Smooth muscle cell (in vitro differentiated cells): ENCODE results near the gene SLC36A1. TPM values are rescaled to one million over a fixed set of nuclear protein-coding genes. Genes with fewer than 3 reads are reported as not detected.

Experiments
- DNase-seq: peaks from one replicate; lab custom pipeline; 2025; ENCODE audit not compliant: unreplicated experiment; lab: John Stamatoyannopoulos, UW
- H2AFZ ChIP-seq: fragments of 200-600 bp; sonication (generic); 2 replicates; pipeline ENCODE4 v1.6.0; 2016; ENCODE audit warnings: antibody characterized with exemption, low read depth, mild to moderate bottlenecking
- H3F3A ChIP-seq: fragments of 200-600 bp; sonication (generic); 2 replicates; pipeline ENCODE4 v1.6.0; 2017; ENCODE audit warnings: antibody characterized with exemption, low read depth
- H3K27ac ChIP-seq: fragments of 200-600 bp; sonication (generic); 2 replicates; pipeline ENCODE4 v1.5.1; 2016; ENCODE audit warnings: low read depth, mild to moderate bottlenecking
- H3K27me3 ChIP-seq: fragments of 200-600 bp; sonication (generic); 2 replicates; pipeline ENCODE4 v1.6.1; 2016; ENCODE audit warnings: low read depth, mild to moderate bottlenecking
- H3K36me3 ChIP-seq: fragments of 200-600 bp; sonication (generic); 2 replicates; pipeline ENCODE4 v1.5.1; 2016; ENCODE audit warnings: low read depth
- H3K4me1 ChIP-seq: fragments of 200-600 bp; sonication (generic); 2 replicates; pipeline ENCODE4 v1.5.1; 2016; ENCODE audit warnings: low read depth
- H3K4me2 ChIP-seq: fragments of 200-600 bp; sonication (generic); 2 replicates; pipeline ENCODE4 v1.6.0; 2016; ENCODE audit warnings: mild to moderate bottlenecking
- H3K4me3 ChIP-seq: fragments of 200-600 bp; sonication (generic); 2 replicates; pipeline ENCODE4 v1.5.1; 2016; ENCODE audit warnings: mild to moderate bottlenecking
- H3K79me2 ChIP-seq: fragments of 200-600 bp; sonication (generic); 2 replicates; pipeline ENCODE4 v1.6.0; 2016; ENCODE audit warnings: low read depth, mild to moderate bottlenecking
- H3K9ac ChIP-seq: fragments of 200-600 bp; sonication (generic); 2 replicates; pipeline ENCODE4 v1.6.0; 2016; ENCODE audit warnings: low read depth
- H3K9me3 ChIP-seq: fragments of 200-600 bp; sonication (generic); replicated peaks from 2 replicates; pipeline ENCODE4 v1.5.1; 2016; ENCODE audit warnings: low read depth
- H4K20me1 ChIP-seq: fragments of 200-600 bp; sonication (generic); 2 replicates; pipeline ENCODE4 v1.6.0; 2016; ENCODE audit warnings: low read depth
- WGBS: methylation state at CpG from one replicate; pipeline ENCODE4 v1.1.7; 2016; ENCODE audit warnings: low lambda C conversion rate; 5-methylcytosine and 5-hydroxymethylcytosine counted together
- polyA plus RNA-seq: library from polyadenylated mRNA; unstranded; fragments of >200 nt; fragmentation: Nextera tagmentation; extraction: Ambion mirVana; gene quantifications from 2 replicates; pipeline ENCODE4 v1.2.1, GENCODE V29; 2016
- total RNA-seq: library from RNA; depleted of rRNA; stranded (reverse); fragments of >200 nt; gene quantifications from 2 replicates; pipeline ENCODE4 v1.2.3, GENCODE V29; 2014
- TF ChIP-seq, protein P1 (sequence below): fragments of 200-600 bp; sonication (generic); IDR thresholded peaks from 2 replicates; pipeline ENCODE4 v1.5.1; 2017; ENCODE audit warnings: borderline replicate concordance, mild to moderate bottlenecking, antibody characterized with exemption; ENCODE audit not compliant: insufficient read depth, poor library complexity, severe bottlenecking

Gene SLC36A1
- total RNA-seq (8.8 and 15.1 TPM in 2 replicates), polyA plus RNA-seq (6.9 and 8.3 TPM in 2 replicates)

GRCh38 chr5:151447174-151448037 is at the start of gene SLC36A1:
TSS of gene SLC36A1 (plus strand) at chr5:151447603. CDS start at chr5:151458793, 11,190 bp downstream.
- Histone ChIP-seq H3F3A (peaks cover 22% of the 10 kb centered on the region), H3K4me1 (peaks cover 18% of the 10 kb centered on the region), H3K79me2 (peaks cover 18% of the 10 kb centered on the region), H3K27ac (no peak within 1 kb of the TSS), H2AFZ (peak within 1 kb of the TSS; percentile 86), H3K9me3 (no peaks in the 10 kb centered on the region), H3K4me3 (peak within 1 kb of the TSS; percentile 80), H3K9ac (peak within 1 kb of the TSS; percentile 69), H4K20me1 (peaks cover 11% of the 10 kb centered on the region), H3K4me2 (peak within 1 kb of the TSS; percentile 99), H3K36me3 (no peaks in the 10 kb centered on the region), H3K27me3 (no peaks in the 10 kb centered on the region)
- DNase-seq: peak; percentile 84
- TF ChIP-seq, protein P1, sequence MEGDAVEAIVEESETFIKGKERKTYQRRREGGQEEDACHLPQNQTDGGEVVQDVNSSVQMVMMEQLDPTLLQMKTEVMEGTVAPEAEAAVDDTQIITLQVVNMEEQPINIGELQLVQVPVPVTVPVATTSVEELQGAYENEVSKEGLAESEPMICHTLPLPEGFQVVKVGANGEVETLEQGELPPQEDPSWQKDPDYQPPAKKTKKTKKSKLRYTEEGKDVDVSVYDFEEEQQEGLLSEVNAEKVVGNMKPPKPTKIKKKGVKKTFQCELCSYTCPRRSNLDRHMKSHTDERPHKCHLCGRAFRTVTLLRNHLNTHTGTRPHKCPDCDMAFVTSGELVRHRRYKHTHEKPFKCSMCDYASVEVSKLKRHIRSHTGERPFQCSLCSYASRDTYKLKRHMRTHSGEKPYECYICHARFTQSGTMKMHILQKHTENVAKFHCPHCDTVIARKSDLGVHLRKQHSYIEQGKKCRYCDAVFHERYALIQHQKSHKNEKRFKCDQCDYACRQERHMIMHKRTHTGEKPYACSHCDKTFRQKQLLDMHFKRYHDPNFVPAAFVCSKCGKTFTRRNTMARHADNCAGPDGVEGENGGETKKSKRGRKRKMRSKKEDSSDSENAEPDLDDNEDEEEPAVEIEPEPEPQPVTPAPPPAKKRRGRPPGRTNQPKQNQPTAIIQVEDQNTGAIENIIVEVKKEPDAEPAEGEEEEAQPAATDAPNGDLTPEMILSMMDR: peak; percentile 89
- under 1% methylated on average over 46 of the region's 46 CpGs for WGBS

DNA sequence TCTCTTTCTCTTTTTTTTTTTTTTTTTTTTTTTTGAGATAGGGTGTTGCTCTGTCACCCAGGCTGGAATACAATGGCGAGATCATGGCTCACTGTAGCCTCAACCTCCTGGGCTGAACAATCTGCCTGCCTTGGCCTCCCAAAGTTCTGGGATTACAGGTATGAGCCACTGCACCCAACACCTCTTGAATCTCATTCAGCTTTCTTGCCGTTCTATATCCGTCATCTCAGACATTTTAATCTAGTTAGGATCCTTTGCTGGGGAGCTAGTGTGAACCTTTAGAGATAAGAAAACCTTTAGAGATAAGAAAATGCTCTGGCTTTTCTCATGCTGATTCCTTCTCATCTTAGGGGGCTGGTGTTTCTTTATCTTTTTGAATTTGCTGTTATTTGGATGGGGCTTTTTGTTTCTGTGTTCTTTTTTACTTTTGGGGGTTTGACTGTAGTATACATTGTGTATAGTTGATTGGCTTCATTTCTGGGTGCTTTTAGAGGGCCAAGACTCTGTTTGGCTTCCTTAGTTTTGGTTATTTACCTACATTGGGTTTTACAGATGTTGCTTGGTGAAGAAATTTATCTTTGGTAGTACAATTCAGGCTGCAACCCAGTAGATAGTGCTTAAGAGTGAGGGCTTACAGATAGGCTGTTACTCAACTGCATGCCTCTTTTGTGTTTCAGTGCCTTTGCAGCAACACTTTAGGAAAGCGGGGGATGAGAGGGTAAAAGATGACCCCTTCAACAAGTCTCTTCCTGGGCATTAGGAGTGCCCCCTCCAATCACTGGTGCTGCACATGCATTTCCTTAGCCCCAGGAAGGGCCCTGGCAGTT is 41.9 kb upstream of the SLC36A1 start:
- Histone ChIP-seq H3K27ac (no peak overlapping the region), H2AFZ (no peak overlapping the region), H3K4me2 (no peak overlapping the region), H3K4me3 (no peak overlapping the region), H3K9me3 (peaks cover 4% of the 10 kb centered on the region), H3K36me3 (no peaks in the 10 kb centered on the region), H3F3A (no peaks in the 10 kb centered on the region), H3K27me3 (no peaks in the 10 kb centered on the region), H3K4me1 (no peaks in the 10 kb centered on the region), H4K20me1 (no peaks in the 10 kb centered on the region), H3K79me2 (no peaks in the 10 kb centered on the region), H3K9ac (no peak overlapping the region)
- no peak for DNase-seq
- WGBS: 51% methylated on average over 4 of the region's 4 CpGs
- TF ChIP-seq, protein P1: no peak

- Histone ChIP-seq H3K27me3 (no peaks in the 10 kb centered on the region), H3K4me3 (no peak overlapping the region), H3K4me2 (no peak overlapping the region), H4K20me1 (no peaks in the 10 kb centered on the region), H3K4me1 (no peaks in the 10 kb centered on the region), H2AFZ (no peak overlapping the region), H3K79me2 (no peaks in the 10 kb centered on the region), H3K9me3 (peaks cover under 1% of the 10 kb centered on the region), H3K9ac (no peak overlapping the region), H3K36me3 (no peaks in the 10 kb centered on the region), H3K27ac (no peak overlapping the region), H3F3A (no peaks in the 10 kb centered on the region)
- TF ChIP-seq, protein P1: peak; percentile 41
- WGBS: 87% methylated on average over 8 of the region's 8 CpGs
- DNase-seq: no peak
Measured at GRCh38 chr5:151406322-151406947, 41.0 kb upstream of the SLC36A1 start.
